B cell (primary cell): ENCODE data around the gene SHISAL2A. TPM values are rescaled to one million over a fixed set of nuclear protein-coding genes. Genes with fewer than 3 reads are reported as not detected.

ENCODE experiments used
- ATAC-seq: fragments of 200-7000 bp; cut with Tn5 transposase; one replicate; pipeline ENCODE4 v1.10.0; 2021; ENCODE audit warnings: low read depth, mild to moderate bottlenecking, moderate number of reproducible peaks, moderate library complexity
- CTCF ChIA-PET: fragments of 350-600 bp; sonication (Branson Sonifier 250); formaldehyde crosslinking; loops from one replicate; lab custom pipeline; 2021; ENCODE audit warnings: antibody characterized with exemption, inconsistent platforms; lab: Charles Lee
- POLR2A ChIA-PET: fragments of 350-600 bp; sonication (Branson Sonifier 250); formaldehyde crosslinking; loops from one replicate; lab custom pipeline; 2021; ENCODE audit warnings: antibody characterized with exemption; lab: Charles Lee
- DNase-seq: peaks from one replicate; pipeline ENCODE4 v3.0.0; 2013
- H2AFZ ChIP-seq: 2 replicates; pipeline ENCODE4 v1.6.1; 2012; ENCODE audit warnings: mild to moderate bottlenecking, low read depth, low read length; ENCODE audit not compliant: insufficient read depth, poor library complexity, severe bottlenecking
- H3K27ac ChIP-seq, 2 donors: 1 replicate in 1 of 2; 2 replicates in 1 of 2; pipeline ENCODE4 v1.5.1; 2012 to 2013; ENCODE audit warnings: low read length in 2 of 2, mild to moderate bottlenecking in 2 of 2, moderate library complexity in 1 of 2
- H3K27me3 ChIP-seq, 4 experiments: fragments of 200-600 bp in 1 of 4; sonication (generic) in 1 of 4; replicated peaks in 1 of 4; 1 replicate in 2 of 4; 2 replicates in 2 of 4; pipeline versions ENCODE4 v1.6.1 to v1.7.0; 2013 to 2016; ENCODE audit warnings: low read length in 3 of 4, mild to moderate bottlenecking in 2 of 4, mixed read lengths in 1 of 4, moderate library complexity in 1 of 4; ENCODE audit not compliant: insufficient read depth in 4 of 4, control insufficient read depth in 3 of 4; ENCODE audit errors: control extremely low read depth in 1 of 4
- H3K36me3 ChIP-seq, 2 experiments: replicated peaks in 1 of 2; 1 replicate in 1 of 2; 2 replicates in 1 of 2; pipeline versions ENCODE4 v1.6.1 to v1.7.1; 2013; ENCODE audit warnings: low read length in 1 of 2; ENCODE audit not compliant: insufficient read depth in 2 of 2, control insufficient read depth in 1 of 2; ENCODE audit errors: control extremely low read depth in 1 of 2, extremely low read depth in 1 of 2
- H3K4me1 ChIP-seq, 2 donors: fragments of 200-600 bp in 1 of 2; sonication (generic) in 1 of 2; 1 replicate in 1 of 2; 2 replicates in 1 of 2; pipeline versions ENCODE4 v1.5.1 to v1.6.1; 2013 to 2017; ENCODE audit warnings: low read length in 2 of 2; ENCODE audit not compliant: control insufficient read depth in 2 of 2, insufficient read depth in 2 of 2
- H3K4me2 ChIP-seq: replicated peaks from 2 replicates; pipeline ENCODE3; 2012; ENCODE audit warnings: mild to moderate bottlenecking, low read depth, low read length; ENCODE audit not compliant: poor library complexity, severe bottlenecking
- H3K4me3 ChIP-seq, 5 experiments: fragments of 200-600 bp in 1 of 5; sonication (generic) in 1 of 5; 1 replicate in 3 of 5; 2 replicates in 2 of 5; pipeline versions ENCODE4 v1.5.1 to v1.7.0; 2011 to 2016; ENCODE audit warnings: low read length in 4 of 5, mild to moderate bottlenecking in 4 of 5, low read depth in 2 of 5, control low read depth in 1 of 5, moderate library complexity in 1 of 5; ENCODE audit not compliant: insufficient read depth in 1 of 5; ENCODE audit errors: control extremely low read depth in 1 of 5, extremely low read depth in 1 of 5
- H3K79me2 ChIP-seq: fragments of 200-600 bp; sonication (generic); one replicate; pipeline ENCODE4 v1.6.0; 2016; ENCODE audit warnings: low read length; ENCODE audit not compliant: control insufficient read depth, insufficient read depth
- H3K9ac ChIP-seq: fragments of 200-600 bp; sonication (generic); 2 replicates; pipeline ENCODE4 v1.6.1; 2017; ENCODE audit warnings: mild to moderate bottlenecking, low read length, moderate library complexity
- H3K9me3 ChIP-seq, 3 donors: one replicate each; pipeline versions ENCODE4 v1.6.1 to v1.7.1; 2013; ENCODE audit warnings: low read length in 2 of 3; ENCODE audit not compliant: control insufficient read depth in 2 of 3, insufficient read depth in 1 of 3; ENCODE audit errors: control extremely low read depth in 1 of 3
- H4K20me1 ChIP-seq: 2 replicates; pipeline ENCODE4 v1.6.0; 2012; ENCODE audit warnings: mild to moderate bottlenecking, low read length; ENCODE audit not compliant: insufficient read depth, control insufficient read depth, poor library complexity, severe bottlenecking
- H3K27ac Mint-ChIP-seq: one replicate; pipeline ENCODE4 v1.8.0; 2021; ENCODE audit warnings: mixed read lengths
- H3K27me3 Mint-ChIP-seq: one replicate; pipeline ENCODE4 v1.8.0; 2021; ENCODE audit warnings: mixed read lengths
- H3K4me1 Mint-ChIP-seq: one replicate; pipeline ENCODE4 v1.8.0; 2021; ENCODE audit warnings: mixed read lengths
- H3K4me3 Mint-ChIP-seq: one replicate; pipeline ENCODE4 v1.8.0; 2021; ENCODE audit warnings: mixed read lengths
- H3K9me3 Mint-ChIP-seq: one replicate; pipeline ENCODE4 v1.8.0; 2022; ENCODE audit warnings: mixed read lengths; ENCODE audit not compliant: insufficient read depth
- CTCF ChIP-seq: fragments of 200-600 bp; IDR thresholded peaks from one replicate; pipeline ENCODE4 v1.8.0; 2022; ENCODE audit warnings: antibody characterized with exemption, mild to moderate bottlenecking
- EZH2 ChIP-seq: IDR thresholded peaks from 2 replicates; pipeline ENCODE4 v1.6.1; 2012; ENCODE audit warnings: borderline replicate concordance, low read depth, mild to moderate bottlenecking, moderate library complexity, low read length; ENCODE audit not compliant: insufficient read depth, poor library complexity, severe bottlenecking
- WGBS: methylation state at CpG from one replicate; pipeline ENCODE4 v1.1.5; 2013; ENCODE audit warnings: missing lambda C conversion rate; ENCODE audit not compliant: insufficient coverage; 5-methylcytosine and 5-hydroxymethylcytosine counted together
- intact Hi-C: fragments of 100-400 bp; cut with micrococcal nuclease; formaldehyde crosslinking; loops from one replicate; pipeline ENCODE4 v1.10.0; 2022
- polyA plus RNA-seq: library from polyadenylated mRNA; depleted of rRNA; stranded (reverse); fragments of >200 nt; gene quantifications from 2 replicates; pipeline ENCODE4 v1.2.3, GENCODE V29; 2012
- total RNA-seq, 2 donors: library from RNA; stranded (reverse); fragments of 120-200 nt in 1 of 2; gene quantifications; 1 replicate in 1 of 2; 2 replicates in 1 of 2; pipeline versions ENCODE4 v1.2.3 to v1.2.4, GENCODE V29; 2013 to 2022

Gene SHISAL2A
- total and polyA plus RNA-seq, 2 donors (not counting 1 experiment from before 2014, with no cell fraction given) = 63.3 to 91.0 TPM

GRCh38 chr1:52631759-52632331, 1.1 kb upstream of the SHISAL2A start:
- peak overlapping the region; percentile 98 for H3K4me3 Mint-ChIP-seq
- peak overlapping the region; percentile 99 for H3K27ac Mint-ChIP-seq
- peak overlapping the region in 4 of 5 experiments; percentile 58 to 77 (median 68) for H3K4me3 ChIP-seq
- H3K27me3 Mint-ChIP-seq = no peaks in the 10 kb centered on the region
- H3K4me2 ChIP-seq = peak overlapping the region; percentile 84
- TF ChIP-seq CTCF = no peak
- TF ChIP-seq EZH2 = no peak
- peak overlapping the region; percentile 78 for H2AFZ ChIP-seq
- ATAC-seq (peak; percentile 5), DNase-seq (peak; percentile 46)
- 51% methylated on average over 4 of the region's 8 CpGs for WGBS
- ChIA-PET CTCF (interaction anchor here (0.6 to 7.3 kb wide), 7 partner anchors 10 to 227 kb away, joined by 3 to 42 read pairs (median 5); partner anchors contain the start of genes ORC1, PRPF38A and TUT4), POLR2A (interaction anchor here (0.6 to 4.3 kb wide), 10 partner anchors 8 to 101 kb away, joined by 3 to 82 read pairs (median 5); partner anchors contain the start of gene TUT4)
- no peaks in the 10 kb centered on the region for H3K9me3 Mint-ChIP-seq
- intact Hi-C loops = loop anchor here (1.0 kb wide), 1 partner anchor 30 kb away; the partner anchor contains the start of gene GPX7
- H3K36me3 ChIP-seq = peaks cover 0 to 1% of the 10 kb centered on the region in 2 experiments
- H3K79me2 ChIP-seq = peaks cover 85% of the 10 kb centered on the region
- peak overlapping the region; percentile 89 to 99 for H3K27ac ChIP-seq
- H4K20me1 ChIP-seq = no peaks in the 10 kb centered on the region
- peak overlapping the region; percentile 69 for H3K9ac ChIP-seq
- H3K4me1 Mint-ChIP-seq = peaks cover 74% of the 10 kb centered on the region
- no peaks in the 10 kb centered on the region for H3K27me3 ChIP-seq
- peaks cover 78 to 84% of the 10 kb centered on the region in 2 donors for H3K4me1 ChIP-seq
- no peaks in the 10 kb centered on the region for H3K9me3 ChIP-seq

- H3K4me1 Mint-ChIP-seq = peaks cover 78% of the 10 kb centered on the region
- peak overlapping the region; percentile 69 for H2AFZ ChIP-seq
- peak overlapping the region; percentile 84 for H3K4me2 ChIP-seq
- H3K9me3 ChIP-seq = no peaks in the 10 kb centered on the region
- peak overlapping the region; percentile 99 for H3K27ac Mint-ChIP-seq
- ChIA-PET CTCF (interaction anchor here (0.5 to 7.3 kb wide), 13 partner anchors 12 to 135 kb away, joined by 3 to 42 read pairs (median 4); partner anchors contain the start of gene TUT4), POLR2A (interaction anchor here (0.6 to 4.3 kb wide), 14 partner anchors 8 to 158 kb away, joined by 3 to 82 read pairs (median 4); partner anchors contain the start of gene TUT4)
- no peaks in the 10 kb centered on the region for H3K27me3 ChIP-seq
- peaks cover 0 to 1% of the 10 kb centered on the region in 2 experiments for H3K36me3 ChIP-seq
- peaks cover 78 to 88% of the 10 kb centered on the region in 2 donors for H3K4me1 ChIP-seq
- peak overlapping the region; percentile 52 to 77 (median 70) for H3K4me3 ChIP-seq
- WGBS = 1% methylated on average over 52 of the region's 52 CpGs
- TF ChIP-seq CTCF (no peak), EZH2 (no peak)
- H3K9me3 Mint-ChIP-seq = no peaks in the 10 kb centered on the region
- no peaks in the 10 kb centered on the region for H4K20me1 ChIP-seq
- peaks cover 79% of the 10 kb centered on the region for H3K79me2 ChIP-seq
- ATAC-seq (peak; percentile 1), DNase-seq (peak; percentile 71)
- peak overlapping the region; percentile 98 for H3K4me3 Mint-ChIP-seq
- peak overlapping the region; percentile 74 for H3K9ac ChIP-seq
- intact Hi-C loops = no loop called here
- peak overlapping the region; percentile 70 to 99 for H3K27ac ChIP-seq
- H3K27me3 Mint-ChIP-seq = no peaks in the 10 kb centered on the region
Observed at GRCh38 chr1:52633291-52633754, 355 bp downstream of the SHISAL2A start.
